ENCODE results near the gene CCDC171. TPM values are rescaled to one million over a fixed set of nuclear protein-coding genes. Genes with fewer than 3 reads are reported as not detected.
"Not testable (repeated sequence)": the region's sequence is repeated elsewhere in the genome, so short reads cannot be mapped to it uniquely, and the experiment has no call there.

The CCDC171 gene
- total and polyA plus RNA-seq, 2 experiments from 2014 or later, result 4.4 to 5.1 TPM

GRCh38 chr9:15592317-15592716 lies 39.5 kb downstream of the CCDC171 start:
- no peak for TF ChIP-seq NANOG (IDR thresholded peaks at IDR 0.05; ENCODE audit: borderline replicate concordance)
- no peaks in the 10 kb centered on the region for H3K9me2 ChIP-seq (ENCODE audit: insufficient read depth)
- H3K4me3 Mint-ChIP-seq, result no peak overlapping the region
- peaks cover 11% of the 10 kb centered on the region; the same call in 2 of the 3 replicates for H3K9me3 Mint-ChIP-seq
- 0 out of 2 replicates have a peak, but pooled peaks cover 5% of the 10 kb centered on the region for H3K36me3 ChIP-seq (ENCODE audit: insufficient read depth)
- no peak overlapping the region for H3K4me2 ChIP-seq
- H3K27me3 Mint-ChIP-seq (ENCODE audit: insufficient read depth, low read depth, poor library complexity), result no peaks in the 10 kb centered on the region
- H3K27ac ChIP-seq (ENCODE audit: low read depth), result no peak overlapping the region
- H3K4me1 ChIP-seq (ENCODE audit: insufficient read depth), result peaks cover 8% of the 10 kb centered on the region
- H3K27ac Mint-ChIP-seq, result no peak overlapping the region
- H4K20me1 ChIP-seq (replicated peaks; ENCODE audit: insufficient read depth), result no peaks in the 10 kb centered on the region
- H3K79me2 ChIP-seq (replicated peaks; ENCODE audit: insufficient read depth), result no peaks in the 10 kb centered on the region
- peaks cover 8% of the 10 kb centered on the region; the same call in 2 of the 3 replicates for H3K4me1 Mint-ChIP-seq
- ATAC-seq (no peak), DNase-seq (ENCODE audit: low spot score) (no peak)
- no peak overlapping the region for H3K4me3 ChIP-seq
- no peak overlapping the region for H2AFZ ChIP-seq
- H3F3A ChIP-seq (replicated peaks; ENCODE audit: low read depth), result no peaks in the 10 kb centered on the region
- H3K27me3 ChIP-seq (ENCODE audit: insufficient read depth), result no peaks in the 10 kb centered on the region
- H3K36me3 Mint-ChIP-seq (ENCODE audit: low read depth), result peaks cover 10% of the 10 kb centered on the region

- not testable (repeated sequence) for H3K27ac ChIP-seq (ENCODE audit: low read depth); H3K9me2 ChIP-seq (ENCODE audit: insufficient read depth); H4K20me1 ChIP-seq (replicated peaks; ENCODE audit: insufficient read depth); H3K36me3 ChIP-seq (ENCODE audit: insufficient read depth); H3K79me2 ChIP-seq (replicated peaks; ENCODE audit: insufficient read depth); H2AFZ ChIP-seq; H3F3A ChIP-seq (replicated peaks; ENCODE audit: low read depth); H3K4me1 Mint-ChIP-seq; H3K27me3 Mint-ChIP-seq (ENCODE audit: insufficient read depth, low read depth, poor library complexity); H3K4me1 ChIP-seq (ENCODE audit: insufficient read depth); H3K4me3 Mint-ChIP-seq; H3K27me3 ChIP-seq (ENCODE audit: insufficient read depth); H3K4me3 ChIP-seq
- H3K36me3 Mint-ChIP-seq (ENCODE audit: low read depth), result peaks cover 15% of the 10 kb centered on the region
- DNase-seq (ENCODE audit: low spot score) (peak; percentile 21), ATAC-seq (peak; percentile 49)
- 0 out of 2 replicates have a peak overlapping the region, but pooled peaks have one; percentile 27 for H3K4me2 ChIP-seq
- H3K9me3 Mint-ChIP-seq, result peaks cover 15% of the 10 kb centered on the region
- 0 out of 2 replicates have a peak overlapping the region, but pooled peaks have one; percentile 23 for H3K27ac Mint-ChIP-seq
These were observed 40.1 kb downstream of the CCDC171 start for GRCh38 chr9:15592940-15593339.

- not testable (repeated sequence) for DNase-seq (ENCODE audit: low spot score)
These were observed 48.0 kb downstream of the CCDC171 start for GRCh38 chr9:15600666-15601330.

GRCh38 chr9:15606643-15607472 lies 54.0 kb downstream of the CCDC171 start:
- Histone ChIP-seq H4K20me1 (replicated peaks; ENCODE audit: insufficient read depth) (no peaks in the 10 kb centered on the region), H3K36me3 (ENCODE audit: insufficient read depth) (no peaks in the 10 kb centered on the region), H3K4me2 (no peak overlapping the region), H3K4me1 (ENCODE audit: insufficient read depth) (no peaks in the 10 kb centered on the region), H3K27me3 (ENCODE audit: insufficient read depth) (no peaks in the 10 kb centered on the region), H2AFZ (no peak overlapping the region), H3K9me2 (ENCODE audit: insufficient read depth) (no peaks in the 10 kb centered on the region), H3K27ac (ENCODE audit: low read depth) (no peak overlapping the region), H3K79me2 (replicated peaks; ENCODE audit: insufficient read depth) (no peaks in the 10 kb centered on the region), H3F3A (replicated peaks; ENCODE audit: low read depth) (no peaks in the 10 kb centered on the region), H3K4me3 (no peak overlapping the region)
- H3K4me3 Mint-ChIP-seq, result no peak overlapping the region
- DNase-seq (ENCODE audit: low spot score) (peak; percentile 65), ATAC-seq (no peak)
- peaks cover under 1% of the 10 kb centered on the region; the same call in 2 of the 3 replicates for H3K36me3 Mint-ChIP-seq (ENCODE audit: low read depth)
- no peak overlapping the region for H3K27ac Mint-ChIP-seq
- H3K9me3 Mint-ChIP-seq, result peaks cover 4% of the 10 kb centered on the region
- no peaks in the 10 kb centered on the region for H3K4me1 Mint-ChIP-seq
- no peaks in the 10 kb centered on the region for H3K27me3 Mint-ChIP-seq (ENCODE audit: insufficient read depth, low read depth, poor library complexity)
- TF ChIP-seq ZNF331 (CRISPR knock-in tag; IDR thresholded peaks at IDR 0.05; ENCODE audit: low read depth) (no peak), POLR2AphosphoS5 (IDR thresholded peaks at IDR 0.05; ENCODE audit: low read depth) (no peak), CTCF (conservative IDR thresholded peaks at IDR 0.05; ENCODE audit: low read depth in 2 of 2) (peak in 1 of 2 experiments; percentile 87; a peak in 3 of 4 replicates), EZH2 (IDR thresholded peaks at IDR 0.05; ENCODE audit: low read depth, unreplicated experiment) (no peak), JUNB (IDR thresholded peaks at IDR 0.05; ENCODE audit: unreplicated experiment) (no peak), CREB1 (CRISPR knock-in tag; IDR thresholded peaks at IDR 0.05; ENCODE audit: low read depth) (no peak)

More at GRCh38 chr9:15600666-15601330, 48.0 kb downstream of the CCDC171 start:
- not testable (repeated sequence) for H3K4me1 ChIP-seq (ENCODE audit: insufficient read depth); H3K27me3 ChIP-seq (ENCODE audit: insufficient read depth); H3K79me2 ChIP-seq (replicated peaks; ENCODE audit: insufficient read depth); H3K27ac ChIP-seq (ENCODE audit: low read depth); H3K4me1 Mint-ChIP-seq; H4K20me1 ChIP-seq (replicated peaks; ENCODE audit: insufficient read depth); H3K4me3 ChIP-seq; H3K27ac Mint-ChIP-seq; H3K4me2 ChIP-seq; H3K9me2 ChIP-seq (ENCODE audit: insufficient read depth); H3K27me3 Mint-ChIP-seq (ENCODE audit: insufficient read depth, low read depth, poor library complexity); H3K36me3 ChIP-seq (ENCODE audit: insufficient read depth); H3K4me3 Mint-ChIP-seq; ATAC-seq; H2AFZ ChIP-seq; H3F3A ChIP-seq (replicated peaks; ENCODE audit: low read depth)
- Mint-ChIP-seq H3K9me3 (peaks cover 47% of the 10 kb centered on the region), H3K36me3 (ENCODE audit: low read depth) (peaks cover 43% of the 10 kb centered on the region)

All from GM23338 (cell line).